HEK293T (cell line): ENCODE measurements around the gene PCED1B.

Source experiments
- CTCF ChIA-PET: fragments of 350-600 bp; formaldehyde crosslinking; extraction: SDS; loops from one replicate; lab custom pipeline; 2021; ENCODE audit warnings: antibody characterized with exemption, inconsistent platforms; lab: Yijun Ruan, JAX
- POLR2A ChIA-PET: fragments of 350-600 bp; formaldehyde crosslinking; extraction: SDS; loops from one replicate; lab custom pipeline; 2020; ENCODE audit warnings: antibody characterized with exemption, inconsistent platforms; lab: Yijun Ruan, JAX
- DNase-seq: peaks from one replicate; pipeline ENCODE4 v3.0.0; 2012; ENCODE audit warnings: mixed read lengths; ENCODE audit errors: extremely low spot score
- ARNT ChIP-seq: fragments of 450-650 bp; IDR thresholded peaks from 2 replicates; pipeline ENCODE4 v1.6.1; 2017; ENCODE audit warnings: mild to moderate bottlenecking
- BHLHE40 ChIP-seq: fragments of 450-650 bp; IDR thresholded peaks from 2 replicates; pipeline ENCODE4 v1.6.1; 2016; ENCODE audit warnings: mild to moderate bottlenecking, moderate library complexity, borderline replicate concordance
- CTBP1 ChIP-seq: fragments of 450-650 bp; IDR thresholded peaks from 2 replicates; pipeline ENCODE4 v1.6.1; 2016; ENCODE audit warnings: borderline replicate concordance
- ELF4 ChIP-seq: fragments of 450-650 bp; IDR thresholded peaks from 2 replicates; pipeline ENCODE4 v1.6.1; 2017; ENCODE audit warnings: antibody characterized with exemption
- FOXA1 ChIP-seq: fragments of 450-650 bp; IDR thresholded peaks from 2 replicates; pipeline ENCODE4 v1.6.1; 2016; ENCODE audit warnings: mild to moderate bottlenecking
- FOXK2 ChIP-seq: fragments of 450-650 bp; IDR thresholded peaks from 2 replicates; pipeline ENCODE4 v1.6.1; 2016; ENCODE audit warnings: mild to moderate bottlenecking
- FOXM1 ChIP-seq: fragments of 450-650 bp; IDR thresholded peaks from 2 replicates; pipeline ENCODE4 v1.6.1; 2017; ENCODE audit warnings: mild to moderate bottlenecking, borderline replicate concordance
- HDGF ChIP-seq: fragments of 450-650 bp; IDR thresholded peaks from 2 replicates; pipeline ENCODE4 v1.6.1; 2017; ENCODE audit warnings: antibody characterized with exemption, borderline replicate concordance
- L3MBTL2 ChIP-seq: fragments of 450-650 bp; conservative IDR thresholded peaks from 2 replicates; pipeline ENCODE4 v1.6.1; 2016; ENCODE audit warnings: mild to moderate bottlenecking
- LEF1 ChIP-seq: fragments of 450-650 bp; IDR thresholded peaks from 2 replicates; pipeline ENCODE4 v1.6.1; 2017; ENCODE audit warnings: mild to moderate bottlenecking, borderline replicate concordance
- NFRKB ChIP-seq: fragments of 450-650 bp; IDR thresholded peaks from 2 replicates; pipeline ENCODE4 v1.6.1; 2016; ENCODE audit warnings: mild to moderate bottlenecking, moderate library complexity
- PKNOX1 ChIP-seq: fragments of 450-650 bp; IDR thresholded peaks from 2 replicates; pipeline ENCODE4 v1.6.1; 2016
- SP1 ChIP-seq: fragments of 450-650 bp; IDR thresholded peaks from 2 replicates; pipeline ENCODE4 v1.6.1; 2017
- SUZ12 ChIP-seq: fragments of 450-650 bp; IDR thresholded peaks from 2 replicates; pipeline ENCODE4 v1.6.1; 2016; ENCODE audit warnings: mild to moderate bottlenecking
- TARDBP ChIP-seq: fragments of 450-650 bp; IDR thresholded peaks from 2 replicates; pipeline ENCODE4 v1.6.1; 2016
- ZNF384 ChIP-seq: fragments of 450-650 bp; IDR thresholded peaks from 2 replicates; pipeline ENCODE4 v1.6.1; 2016

Gene PCED1B

GRCh38 chr12:47084172-47084571, 4.8 kb downstream of the PCED1B start:
- TF ChIP-seq TARDBP = no peak
- TF ChIP-seq NFRKB = no peak
- no peak for TF ChIP-seq SP1
- TF ChIP-seq SUZ12 = no peak
- TF ChIP-seq ELF4 = no peak
- TF ChIP-seq FOXK2 = no peak
- no peak for TF ChIP-seq L3MBTL2
- no peak for TF ChIP-seq LEF1
- no peak for TF ChIP-seq HDGF
- no peak for DNase-seq
- CTCF ChIA-PET = no interaction called here
- POLR2A ChIA-PET = no interaction called here

DNA sequence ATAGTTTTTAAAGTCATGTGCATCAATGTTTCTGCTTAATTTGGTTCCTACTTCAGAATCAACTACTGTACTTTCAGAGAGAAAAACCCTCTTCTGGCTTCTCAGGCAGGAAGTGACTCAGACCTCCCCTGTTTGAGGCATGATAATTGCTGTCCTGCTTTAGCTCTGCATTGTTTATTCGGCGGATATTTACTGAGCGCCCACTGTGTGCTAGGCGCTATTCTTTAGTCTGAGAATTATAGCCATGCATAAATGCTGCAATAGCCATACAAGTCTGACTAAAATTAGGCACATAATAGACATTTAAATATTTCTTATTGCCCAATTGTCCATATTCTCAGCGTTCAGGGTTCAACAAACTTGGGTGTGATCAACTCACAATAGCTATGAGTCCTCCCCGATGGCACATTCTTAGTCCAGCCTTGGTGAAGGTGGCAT, 6.4 kb downstream of the PCED1B start:
- no peak for DNase-seq
- TF ChIP-seq LEF1 (no peak), ELF4 (no peak), ARNT (no peak), NFRKB (no peak), ZNF384 (no peak), FOXM1 (no peak), SP1 (no peak)
- CTCF ChIA-PET = interaction anchor here (0.7 kb wide), 1 partner anchor 323 kb away, joined by 5 read pairs; no protein-coding TSS in a partner anchor
- POLR2A ChIA-PET = no interaction called here

GRCh38 chr12:47087088-47087688, 7.8 kb downstream of the PCED1B start:
- CTCF ChIA-PET = no interaction called here
- DNase-seq = no peak

GRCh38 chr12:47088021-47088944, 8.9 kb downstream of the PCED1B start:
- CTCF ChIA-PET = no interaction called here
- no peak for DNase-seq
- POLR2A ChIA-PET = no interaction called here
- no peak for TF ChIP-seq PKNOX1
- TF ChIP-seq ARNT = no peak
- no peak for TF ChIP-seq NFRKB
- no peak for TF ChIP-seq BHLHE40
- TF ChIP-seq ZNF384 = no peak
- TF ChIP-seq L3MBTL2 = no peak
- TF ChIP-seq CTBP1 = no peak
- no peak for TF ChIP-seq ELF4
- TF ChIP-seq HDGF = no peak
- no peak for TF ChIP-seq LEF1
- no peak for TF ChIP-seq FOXK2
- no peak for TF ChIP-seq FOXM1
- no peak for TF ChIP-seq SP1
- no peak for TF ChIP-seq TARDBP

More at GRCh38 chr12:47087088-47087688, 7.8 kb downstream of the PCED1B start:
- POLR2A ChIA-PET = no interaction called here
- TF ChIP-seq ELF4 = no peak
- no peak for TF ChIP-seq ARNT
- no peak for TF ChIP-seq FOXK2

DNA sequence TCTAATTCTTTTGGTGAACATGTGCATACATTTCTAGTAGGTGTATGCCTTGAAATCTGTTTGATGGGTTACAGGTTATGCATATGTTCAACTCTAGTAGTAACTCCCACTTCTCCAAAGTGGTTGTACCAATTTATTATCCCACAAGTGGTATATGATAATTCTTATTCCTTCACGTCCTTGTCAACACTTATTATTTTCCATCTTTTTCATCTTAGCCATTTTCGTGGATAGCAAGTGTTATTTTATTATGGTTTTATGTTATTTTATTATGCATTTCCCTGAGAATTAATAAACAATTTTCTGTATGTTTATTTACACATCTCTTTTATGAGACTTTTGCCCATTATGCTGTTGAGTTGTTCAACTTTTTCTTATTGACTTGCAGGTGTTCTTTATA, 11.6 kb downstream of the PCED1B start:
- TF ChIP-seq HDGF (no peak), ZNF384 (no peak), FOXK2 (no peak), NFRKB (no peak), SUZ12 (no peak), PKNOX1 (no peak), SP1 (no peak), ARNT (no peak), ELF4 (no peak), FOXM1 (no peak), FOXA1 (no peak), BHLHE40 (no peak), LEF1 (no peak), TARDBP (no peak), CTBP1 (no peak), L3MBTL2 (no peak)
- POLR2A ChIA-PET = no interaction called here

DNA sequence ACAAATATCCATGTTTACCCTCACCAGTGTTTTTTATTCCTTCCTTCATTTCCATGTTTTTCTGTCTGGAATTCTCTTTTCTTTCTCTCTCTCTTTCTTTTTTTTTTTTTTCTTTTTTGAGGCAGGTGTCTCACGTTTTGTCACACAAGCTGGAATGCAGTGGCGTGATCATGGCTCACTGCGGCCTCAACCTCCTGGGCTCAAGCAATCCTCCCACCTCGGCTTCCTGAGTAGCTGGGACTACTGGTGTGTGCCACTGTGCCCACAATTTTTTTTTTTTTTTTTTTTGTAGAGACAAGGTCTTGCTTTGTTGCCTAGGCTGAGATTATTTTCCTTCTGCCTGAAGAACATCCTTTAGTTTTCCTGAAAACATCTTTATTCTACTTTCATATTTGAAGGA, 15.4 kb downstream of the PCED1B start:
- no peak for DNase-seq
- POLR2A ChIA-PET = interaction anchor here (0.6 kb wide), 1 partner anchor 611 kb away, joined by 3 read pairs; the partner anchor contains the start of gene RPAP3
- TF ChIP-seq FOXM1 (no peak), TARDBP (no peak), SUZ12 (no peak), ELF4 (no peak), ZNF384 (no peak), HDGF (no peak), SP1 (no peak), ARNT (no peak), FOXA1 (no peak), L3MBTL2 (no peak), BHLHE40 (no peak), NFRKB (no peak), FOXK2 (no peak)
- CTCF ChIA-PET = no interaction called here

More for the DNA sequence above, 11.6 kb downstream of the PCED1B start:
- CTCF ChIA-PET = no interaction called here
- DNase-seq = no peak
